ENCODE measurements around the gene SMKR1.
"Not testable (repeated sequence)": the region's sequence is repeated elsewhere in the genome, so short reads cannot be mapped to it uniquely, and the experiment has no call there.

The SMKR1 gene

GRCh38 chr7:129501760-129502707 lies at the start of gene SMKR1:
Gene SMKR1, plus strand, starts transcription at chr7:129502531. Its CDS starts 294 bp downstream, at chr7:129502825.
- peak; percentile 39 for DNase-seq

GRCh38 chr7:129452589-129453231 lies 49.6 kb upstream of the SMKR1 start:
- DNase-seq, result no peak

- no peak for DNase-seq
Measured at GRCh38 chr7:129453510-129454248, 48.7 kb upstream of the SMKR1 start.

- no peak for DNase-seq
Measured at GRCh38 chr7:129454249-129454551, 48.1 kb upstream of the SMKR1 start.

GRCh38 chr7:129456421-129456820 lies 45.9 kb upstream of the SMKR1 start:
- no peak for DNase-seq

DNA sequence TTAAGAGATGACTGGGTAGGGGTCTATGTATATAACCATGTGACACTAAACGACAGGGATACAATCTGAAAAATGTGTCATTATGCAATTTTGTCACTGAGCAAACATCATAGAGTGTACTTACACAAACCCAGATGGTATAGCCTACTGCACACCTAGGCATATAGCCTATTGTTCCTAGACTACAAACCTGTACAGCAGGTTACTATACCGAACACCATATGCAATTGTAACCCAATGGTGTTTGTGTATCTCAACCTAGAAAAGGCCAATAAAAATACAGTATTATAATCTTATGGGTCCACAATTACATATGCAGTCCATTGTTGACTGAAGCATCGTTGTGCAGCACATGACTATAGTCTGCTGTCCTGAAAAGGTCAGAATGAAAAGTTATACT lies 45.2 kb upstream of the SMKR1 start:
- no peak for DNase-seq

DNA sequence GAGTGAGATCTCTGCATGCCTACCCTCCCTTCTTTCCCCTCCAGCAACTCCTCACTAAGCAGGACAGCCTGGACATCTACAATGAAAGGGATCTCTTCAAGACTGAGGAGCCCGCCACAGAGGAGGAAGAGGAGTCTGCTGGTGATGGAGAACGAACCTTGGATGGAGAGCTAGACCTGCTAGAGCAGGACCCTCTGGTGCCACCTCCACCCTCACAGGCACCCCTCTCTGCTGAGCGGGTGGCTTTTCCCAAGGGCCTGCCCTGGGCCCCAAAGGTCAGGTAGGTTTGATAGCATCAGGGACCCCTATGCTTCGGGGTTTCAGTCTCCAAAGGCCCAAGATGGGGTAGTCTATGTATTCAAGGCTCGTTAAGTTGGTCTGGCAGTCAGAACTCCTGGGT lies 44.2 kb upstream of the SMKR1 start:
- no peak for DNase-seq

- DNase-seq, result no peak
Measured at GRCh38 chr7:129461809-129462208, 40.5 kb upstream of the SMKR1 start.

- DNase-seq, result no peak
Measured at GRCh38 chr7:129462420-129462819, 39.9 kb upstream of the SMKR1 start.

DNA sequence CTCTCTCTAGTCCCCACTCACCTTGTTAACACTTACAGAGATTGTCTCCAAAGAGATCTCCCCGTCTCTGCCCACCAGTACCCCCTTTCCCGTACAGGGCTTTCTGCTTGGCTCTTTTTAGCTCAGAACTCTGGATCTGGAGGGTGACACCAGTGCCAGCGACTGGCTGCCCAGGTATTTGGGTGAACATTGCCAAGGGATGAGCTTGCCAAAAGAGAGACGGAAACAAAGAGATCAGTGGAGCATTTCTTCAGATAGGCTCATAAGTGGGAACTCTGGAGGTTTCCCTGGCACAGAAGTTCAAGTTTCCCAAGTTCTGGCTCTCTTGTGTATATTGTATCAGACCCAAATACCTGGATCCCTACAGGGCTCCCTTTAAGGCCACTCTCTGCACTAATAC lies 38.1 kb upstream of the SMKR1 start:
- no peak for DNase-seq

GRCh38 chr7:129465080-129465479 lies 37.3 kb upstream of the SMKR1 start:
- no peak for DNase-seq

GRCh38 chr7:129466796-129467195 lies 35.5 kb upstream of the SMKR1 start:
- no peak for DNase-seq

GRCh38 chr7:129468087-129468486 lies 34.2 kb upstream of the SMKR1 start:
- DNase-seq, result peak; percentile 29

GRCh38 chr7:129468547-129468946 lies 33.8 kb upstream of the SMKR1 start:
- no peak for DNase-seq

GRCh38 chr7:129469930-129470329 lies 32.4 kb upstream of the SMKR1 start:
- DNase-seq, result no peak

GRCh38 chr7:129470411-129470810 lies 31.9 kb upstream of the SMKR1 start:
- DNase-seq, result no peak

DNA sequence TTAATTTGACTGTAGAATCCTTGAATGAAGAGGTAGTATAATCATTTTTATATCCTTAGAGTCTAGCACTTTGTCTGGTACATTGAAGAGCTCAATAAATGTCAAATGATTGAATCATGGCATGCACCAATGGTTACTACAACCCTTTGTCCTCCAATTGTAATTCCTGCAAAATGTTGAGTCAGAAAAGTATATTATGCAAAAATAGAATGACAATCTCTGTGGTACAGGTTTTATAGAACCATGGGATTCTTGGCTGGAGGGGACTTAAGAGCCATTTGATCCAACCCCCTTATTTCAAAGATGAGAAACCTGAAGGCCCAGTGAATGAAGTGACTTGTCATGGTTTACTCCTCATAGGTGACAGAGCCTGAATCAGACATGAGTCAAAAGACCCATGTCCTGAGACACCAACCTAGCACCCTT lies 30.9 kb upstream of the SMKR1 start:
- no peak for DNase-seq

- DNase-seq, result not testable (repeated sequence)
Measured at GRCh38 chr7:129475931-129476330, 26.4 kb upstream of the SMKR1 start.

GRCh38 chr7:129476398-129476797 lies 25.9 kb upstream of the SMKR1 start:
- DNase-seq, result not testable (repeated sequence)

GRCh38 chr7:129479831-129480230 lies 22.5 kb upstream of the SMKR1 start:
- no peak for DNase-seq

GRCh38 chr7:129480674-129481363 lies 21.5 kb upstream of the SMKR1 start:
- DNase-seq, result peak; percentile 16

- not testable (repeated sequence) for DNase-seq
Measured at GRCh38 chr7:129481376-129481775, 21.0 kb upstream of the SMKR1 start.

DNA sequence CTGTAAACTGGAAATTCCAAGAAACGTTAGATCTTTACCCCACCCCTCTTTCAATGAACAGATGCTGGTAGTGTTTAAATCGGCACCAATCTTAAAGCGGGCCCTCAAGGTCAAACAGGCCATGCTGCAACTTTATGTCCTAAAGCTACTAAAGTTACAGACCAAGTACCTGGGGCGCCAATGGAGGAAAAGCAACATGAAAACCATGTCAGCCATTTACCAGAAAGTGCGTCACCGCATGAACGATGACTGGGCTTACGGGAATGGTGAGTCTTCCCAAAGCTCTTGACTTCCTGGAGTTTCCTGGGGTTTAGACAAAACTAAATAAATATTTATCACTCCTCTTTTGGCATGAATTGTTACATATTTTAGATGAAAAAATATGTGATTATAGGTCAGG lies 19.6 kb upstream of the SMKR1 start:
- DNase-seq, result no peak

Data from HCEC 1CT (cell line).